HFF-Myc (cell line): Measurements from ENCODE around the gene LHX8.
"Not testable (repeated sequence)": the region's sequence is repeated elsewhere in the genome, so short reads cannot be mapped to it uniquely, and the experiment has no call there.

ENCODE experiments used
- DNase-seq: peaks from one replicate; pipeline ENCODE4 v3.0.0-alpha.2; 2011; ENCODE audit warnings: low read depth; ENCODE audit errors: extremely low read depth
- H3K4me3 ChIP-seq: replicated peaks from 2 replicates; pipeline ENCODE4 v1.5.1; 2011; ENCODE audit warnings: low read depth, mild to moderate bottlenecking, control low read depth, low read length
- TF ChIP-seq, protein P1 (sequence below): IDR thresholded peaks from 2 replicates; pipeline ENCODE4 v1.5.1; 2012; ENCODE audit warnings: mild to moderate bottlenecking, low read depth, low read length, control low read depth; ENCODE audit errors: missing control alignments

LHX8 gene

DNA sequence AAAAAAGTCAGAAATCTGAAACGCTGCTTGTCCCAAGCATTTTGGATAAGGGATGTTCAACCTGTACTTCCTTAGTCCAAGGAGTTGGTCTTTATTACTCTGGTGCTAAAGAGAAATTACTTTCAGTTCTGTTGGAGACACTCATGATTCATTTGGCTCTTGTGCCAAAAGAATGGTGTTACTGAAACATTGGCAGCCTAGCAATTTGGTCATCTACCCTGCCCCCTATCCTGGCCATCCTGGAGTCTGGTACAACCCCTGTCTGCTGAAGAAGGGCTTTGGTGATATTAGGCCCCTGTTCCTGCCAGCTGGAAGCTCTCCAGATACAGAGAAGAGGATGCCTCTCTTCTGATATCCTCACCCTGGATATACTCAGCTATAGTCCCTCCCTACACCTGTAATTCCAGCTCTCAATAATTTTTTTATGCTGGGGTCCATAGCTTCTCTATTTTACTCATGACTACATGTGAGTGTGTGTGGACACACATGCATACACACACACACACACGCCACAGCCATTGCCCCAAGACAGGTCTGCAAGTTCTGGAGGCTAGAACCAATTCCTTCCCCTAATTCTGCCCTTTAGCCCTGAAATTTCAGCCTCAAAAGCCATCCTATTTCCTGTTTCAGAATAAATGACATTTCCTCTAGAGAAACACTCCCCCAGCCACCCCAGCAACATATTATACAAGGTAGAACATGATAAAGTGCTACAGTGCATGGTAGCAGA lies 40.0 kb downstream of the LHX8 start:
- TF ChIP-seq, protein P1, sequence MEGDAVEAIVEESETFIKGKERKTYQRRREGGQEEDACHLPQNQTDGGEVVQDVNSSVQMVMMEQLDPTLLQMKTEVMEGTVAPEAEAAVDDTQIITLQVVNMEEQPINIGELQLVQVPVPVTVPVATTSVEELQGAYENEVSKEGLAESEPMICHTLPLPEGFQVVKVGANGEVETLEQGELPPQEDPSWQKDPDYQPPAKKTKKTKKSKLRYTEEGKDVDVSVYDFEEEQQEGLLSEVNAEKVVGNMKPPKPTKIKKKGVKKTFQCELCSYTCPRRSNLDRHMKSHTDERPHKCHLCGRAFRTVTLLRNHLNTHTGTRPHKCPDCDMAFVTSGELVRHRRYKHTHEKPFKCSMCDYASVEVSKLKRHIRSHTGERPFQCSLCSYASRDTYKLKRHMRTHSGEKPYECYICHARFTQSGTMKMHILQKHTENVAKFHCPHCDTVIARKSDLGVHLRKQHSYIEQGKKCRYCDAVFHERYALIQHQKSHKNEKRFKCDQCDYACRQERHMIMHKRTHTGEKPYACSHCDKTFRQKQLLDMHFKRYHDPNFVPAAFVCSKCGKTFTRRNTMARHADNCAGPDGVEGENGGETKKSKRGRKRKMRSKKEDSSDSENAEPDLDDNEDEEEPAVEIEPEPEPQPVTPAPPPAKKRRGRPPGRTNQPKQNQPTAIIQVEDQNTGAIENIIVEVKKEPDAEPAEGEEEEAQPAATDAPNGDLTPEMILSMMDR: no peak
- H3K4me3 ChIP-seq: no peak overlapping the region
- no peak for DNase-seq

DNA sequence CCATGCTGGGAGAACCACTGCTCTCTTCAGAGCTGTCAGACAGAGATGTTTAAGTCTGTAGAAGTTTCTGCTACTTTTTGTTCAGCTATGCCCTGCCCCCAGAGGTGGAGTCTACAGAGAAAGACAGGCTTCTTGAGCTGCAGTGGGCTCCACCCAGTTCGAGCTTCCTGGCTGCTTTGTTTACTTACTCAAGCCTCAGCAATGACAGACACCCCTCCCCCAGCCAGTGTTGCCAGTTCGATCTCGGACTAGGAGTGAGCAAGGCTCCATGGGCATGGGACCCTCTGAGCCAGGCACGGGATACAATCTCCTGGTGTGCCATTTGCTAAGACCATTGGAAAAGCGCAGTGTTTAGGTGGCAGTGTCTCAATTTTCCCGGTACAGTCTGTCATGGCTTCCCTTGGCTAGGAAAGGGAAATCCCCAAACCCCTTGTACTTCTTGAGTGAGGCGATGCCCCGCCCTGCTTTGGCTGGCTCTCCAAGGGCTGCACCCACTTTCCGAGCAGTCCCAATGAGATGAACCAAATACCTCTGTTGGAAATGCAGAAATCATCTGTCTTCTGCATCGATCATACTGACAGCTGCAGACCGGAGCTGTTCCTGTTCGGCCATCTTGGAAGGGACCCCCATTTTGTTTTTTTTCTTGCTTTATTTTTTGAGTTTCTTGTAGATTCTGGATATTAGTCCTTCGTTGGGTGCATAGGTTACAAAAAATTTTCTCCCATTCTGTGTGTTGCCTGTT lies 47.2 kb downstream of the LHX8 start:
- DNase-seq, H3K4me3 ChIP-seq: not testable (repeated sequence)

DNA sequence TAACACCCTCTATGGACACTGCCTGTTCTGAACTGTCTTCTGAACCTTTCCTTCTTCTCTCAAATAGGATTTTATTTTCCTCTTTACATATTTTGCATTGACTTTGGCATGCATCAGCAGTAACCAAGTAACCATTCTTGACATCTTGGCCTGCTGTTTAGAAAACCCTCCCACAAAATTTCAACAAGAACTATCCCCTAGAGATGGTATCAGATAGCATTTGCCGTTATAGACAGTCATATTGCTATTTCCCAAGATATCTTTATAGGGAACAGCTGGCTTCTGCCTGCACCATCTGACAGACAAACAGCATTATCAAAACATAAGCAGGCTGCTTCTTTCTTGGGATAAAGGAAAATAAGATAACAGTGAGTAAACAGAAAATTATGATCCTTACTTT lies 54.7 kb downstream of the LHX8 start:
- no peak for DNase-seq
- TF ChIP-seq, protein P1: no peak
- no peak overlapping the region for H3K4me3 ChIP-seq

DNA sequence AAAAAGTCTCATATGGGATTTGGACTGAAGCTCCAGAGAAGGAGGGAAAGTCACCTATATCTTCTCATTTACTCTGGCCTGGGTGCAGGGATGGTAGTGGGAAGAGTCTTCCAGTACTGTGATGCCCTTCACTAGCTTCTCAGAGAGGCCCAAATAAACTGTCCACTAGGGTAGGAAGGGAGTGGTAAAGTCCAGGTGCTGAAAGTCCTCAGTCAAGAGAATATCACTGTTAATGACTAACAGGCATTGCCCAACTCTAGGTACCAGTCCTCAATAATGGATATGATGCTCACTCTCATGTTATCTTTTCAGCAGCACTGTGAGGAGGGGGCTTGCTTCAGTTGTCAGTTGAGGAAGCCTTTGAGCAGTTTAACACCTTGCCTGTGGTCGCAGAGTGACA lies 64.0 kb downstream of the LHX8 start:
- TF ChIP-seq, protein P1: no peak
- no peak overlapping the region for H3K4me3 ChIP-seq
- no peak for DNase-seq

DNA sequence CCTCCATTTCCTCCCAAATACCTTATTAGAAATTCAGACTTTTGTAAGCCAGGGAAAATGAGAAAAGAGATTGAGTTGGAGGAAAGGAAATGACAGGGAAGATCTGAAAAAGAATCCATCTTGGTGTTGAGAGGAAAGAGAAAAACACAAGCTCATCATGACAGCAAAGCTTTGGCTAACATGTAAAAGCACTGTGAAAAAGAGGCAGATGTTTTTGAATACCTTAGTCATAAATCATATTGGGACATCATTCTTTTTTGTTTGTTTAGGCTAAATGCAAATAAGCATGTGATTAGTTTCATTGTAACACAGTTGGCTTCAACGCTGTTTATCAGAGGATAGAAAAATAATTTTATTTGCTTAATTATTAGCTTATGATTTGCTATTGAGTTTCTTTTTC lies 64.6 kb downstream of the LHX8 start:
- TF ChIP-seq, protein P1: no peak
- DNase-seq: no peak
- H3K4me3 ChIP-seq: no peak overlapping the region

DNA sequence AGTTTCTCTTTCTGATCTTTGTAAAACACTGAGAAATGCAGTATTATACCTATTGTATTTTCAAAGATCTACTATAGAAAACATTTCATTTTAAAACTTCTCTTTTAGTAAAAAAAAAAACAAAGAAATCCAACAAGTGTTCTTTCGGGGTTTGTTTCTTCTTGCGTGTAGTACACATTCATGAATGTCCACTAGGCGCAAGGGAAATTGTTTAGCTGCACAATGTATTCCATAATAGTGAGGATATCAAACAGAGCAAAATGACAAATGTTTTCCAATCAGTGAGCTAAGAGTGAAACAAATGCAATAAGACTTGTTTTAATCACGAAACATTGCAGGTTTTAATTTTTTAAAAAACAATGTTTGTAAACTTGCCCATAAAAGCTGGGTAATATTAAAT lies 68.6 kb downstream of the LHX8 start:
- TF ChIP-seq, protein P1: no peak
- DNase-seq: no peak
- no peak overlapping the region for H3K4me3 ChIP-seq

DNA sequence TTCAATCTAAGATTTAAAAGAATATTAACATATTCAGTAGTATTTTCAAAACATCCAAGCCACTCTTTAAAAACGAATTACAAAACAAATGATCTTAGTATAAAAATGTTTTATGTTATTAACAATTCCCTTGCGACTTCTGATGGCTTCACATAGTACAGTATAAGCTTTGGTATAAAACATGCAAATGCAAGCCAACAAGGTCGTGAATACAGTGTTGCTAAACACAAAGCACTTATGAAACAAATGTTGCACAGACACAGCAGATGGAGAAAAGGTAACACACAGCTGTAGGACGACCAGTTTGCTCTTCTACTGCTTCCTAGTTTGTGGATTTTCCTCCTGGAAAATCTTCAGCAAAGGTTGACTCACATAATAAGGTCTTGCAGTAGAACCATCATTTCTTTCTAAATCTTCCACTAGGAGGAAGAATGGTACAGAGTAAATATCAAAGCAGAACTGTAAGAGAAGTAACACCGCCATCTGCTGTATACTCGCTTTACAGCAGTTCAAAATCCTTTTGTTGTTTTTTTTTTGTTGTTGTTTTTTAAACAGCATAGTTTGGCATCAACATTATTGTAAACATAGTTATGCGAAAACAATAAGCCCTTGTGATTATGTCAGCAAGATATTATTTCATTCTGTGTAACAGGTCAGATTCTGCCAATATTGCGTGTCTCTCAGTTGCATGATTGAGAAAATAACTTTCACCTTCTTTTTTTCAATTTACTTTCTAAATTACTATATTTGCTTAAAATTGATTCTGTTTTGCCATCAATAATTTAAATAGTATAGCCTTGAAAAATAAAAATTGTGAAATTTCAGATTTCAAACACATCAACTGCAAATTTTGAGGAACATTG lies 69.5 kb downstream of the LHX8 start:
- peak; percentile 9 for DNase-seq
- TF ChIP-seq, protein P1: peak; percentile 58
- no peak overlapping the region for H3K4me3 ChIP-seq
